ENCODE results near the gene FAM72B.
"Not testable (repeated sequence)": the region's sequence is repeated elsewhere in the genome, so short reads cannot be mapped to it uniquely, and the experiment has no call there.

GRCh38 chr1:121163850-121164757 lies 20.0 kb downstream of the FAM72B start:
- not testable (repeated sequence) for TF ChIP-seq POLR2A, TAF1, POLR2AphosphoS5 (IDR thresholded peaks at IDR 0.05; ENCODE audit: low read depth, low read length)
